K562 (cell line): ENCODE results near the gene TARS2. TPM values are rescaled to one million over a fixed set of nuclear protein-coding genes. Genes with fewer than 3 reads are reported as not detected.

ENCODE experiments used
- ATF1 ChIP-seq, 2 experiments: fragments of 450-650 bp in 1 of 2; IDR thresholded peaks; 2 replicates each; pipeline ENCODE4 v1.6.1; 2016; ENCODE audit warnings: missing compliant biosample characterization in 1 of 2, missing genetic modification characterization in 1 of 2
- BCOR ChIP-seq: fragments of 450-650 bp; IDR thresholded peaks from 2 replicates; pipeline ENCODE4 v1.6.1; 2016
- CTBP1 ChIP-seq: fragments of 450-650 bp; IDR thresholded peaks from 2 replicates; pipeline ENCODE4 v1.6.1; 2016; ENCODE audit warnings: borderline replicate concordance
- CXXC5 ChIP-seq: fragments of 250-450 bp; sonication (Bioruptor Pico); IDR thresholded peaks from 2 replicates; pipeline ENCODE4 v1.8.0; 2022; ENCODE audit warnings: inconsistent platforms, mild to moderate bottlenecking, moderate library complexity
- ELK1 ChIP-seq: sonication (generic); formaldehyde crosslinking; IDR thresholded peaks from 2 replicates; pipeline ENCODE4 v1.8.1; 2022; ENCODE audit warnings: missing genetic modification reagents
- ESRRA ChIP-seq: fragments of 450-650 bp; IDR thresholded peaks from 2 replicates; pipeline ENCODE4 v1.6.1; 2014; ENCODE audit warnings: low read depth, mild to moderate bottlenecking, moderate library complexity, borderline replicate concordance
- ETV6 ChIP-seq, 3 experiments: fragments of 150-350 bp in 1 of 3; sonication (generic) in 1 of 3; formaldehyde crosslinking in 1 of 3; IDR thresholded peaks; 2 replicates each; pipeline versions ENCODE4 v1.6.1 to v1.8.0; 2014 to 2022; ENCODE audit warnings: borderline replicate concordance in 2 of 3, low read depth in 2 of 3, antibody characterized with exemption in 1 of 3, low read length in 1 of 3, mild to moderate bottlenecking in 1 of 3, missing genetic modification reagents in 1 of 3
- EZH2 ChIP-seq: IDR thresholded peaks from 2 replicates; pipeline ENCODE4 v1.6.1; 2012; ENCODE audit warnings: low read depth, mild to moderate bottlenecking, inconsistent platforms, low read length, borderline replicate concordance
- FOXM1 ChIP-seq, 2 experiments: fragments of 450-650 bp in 1 of 2; sonication (generic) in 1 of 2; formaldehyde crosslinking in 1 of 2; IDR thresholded peaks; 2 replicates each; pipeline versions ENCODE4 v1.6.1 to v1.9.0; 2017 to 2022; ENCODE audit warnings: low read depth in 2 of 2, mild to moderate bottlenecking in 2 of 2, missing genetic modification reagents in 1 of 2, moderate library complexity in 1 of 2
- HDAC3 ChIP-seq: fragments of 450-650 bp; IDR thresholded peaks from 2 replicates; pipeline ENCODE4 v1.6.1; 2018; ENCODE audit warnings: borderline replicate concordance, mild to moderate bottlenecking, moderate library complexity; ENCODE audit not compliant: partially characterized antibody
- MECOM ChIP-seq: fragments of 250-450 bp; sonication (Bioruptor Pico); IDR thresholded peaks from 2 replicates; pipeline ENCODE4 v1.8.0; 2022; ENCODE audit warnings: inconsistent platforms
- MTA1 ChIP-seq: fragments of 450-650 bp; IDR thresholded peaks from 2 replicates; pipeline ENCODE4 v1.6.1; 2017; ENCODE audit warnings: borderline replicate concordance
- MXI1 ChIP-seq: IDR thresholded peaks from 2 replicates; pipeline ENCODE4 v1.6.1; 2011; ENCODE audit warnings: low read depth, mild to moderate bottlenecking, improper control_type of control experiment, low read length
- NFE2 ChIP-seq: IDR thresholded peaks from 2 replicates; pipeline ENCODE4 v1.6.1; 2014; ENCODE audit warnings: antibody characterized with exemption, low read depth
- PML ChIP-seq: IDR thresholded peaks from 2 replicates; pipeline ENCODE4 v1.6.1; 2012; ENCODE audit warnings: low read length, inconsistent platforms
- RCOR1 ChIP-seq, 2 experiments: IDR thresholded peaks; 2 replicates each; pipeline ENCODE4 v1.6.1; 2012; ENCODE audit warnings: low read depth in 2 of 2, low read length in 2 of 2, borderline replicate concordance in 1 of 2, improper control_type of control experiment in 1 of 2
- SNRNP70 ChIP-seq: fragments of 200-400 bp; formaldehyde crosslinking; optimal IDR thresholded peaks from 2 replicates; pipeline ENCODE3; 2017; ENCODE audit warnings: low read depth, low read length
- TAF15 ChIP-seq: fragments of 200-400 bp; formaldehyde crosslinking; IDR thresholded peaks from 2 replicates; pipeline ENCODE4 v1.6.1; 2017; ENCODE audit warnings: mild to moderate bottlenecking, low read depth, low read length, moderate library complexity
- TBP ChIP-seq: optimal IDR thresholded peaks from 2 replicates; pipeline ENCODE3; 2011; ENCODE audit warnings: low read depth, low read length, improper control_type of control experiment
- TCF3 ChIP-seq: sonication (generic); formaldehyde crosslinking; IDR thresholded peaks from 2 replicates; pipeline ENCODE4 v1.4.0; 2020; ENCODE audit warnings: mild to moderate bottlenecking, missing genetic modification reagents
- TOE1 ChIP-seq, 2 experiments: fragments of 450-650 bp in 1 of 2; sonication (generic) in 1 of 2; formaldehyde crosslinking in 1 of 2; IDR thresholded peaks; 2 replicates each; pipeline versions ENCODE4 v1.7.1 to v1.8.0; 2016 to 2022; ENCODE audit warnings: borderline replicate concordance in 2 of 2, mild to moderate bottlenecking in 2 of 2, antibody characterized with exemption in 1 of 2, inconsistent platforms in 1 of 2, low read depth in 1 of 2, missing genetic modification reagents in 1 of 2, moderate library complexity in 1 of 2
- XRCC3 ChIP-seq: fragments of 450-650 bp; IDR thresholded peaks from 2 replicates; pipeline ENCODE4 v1.6.1; 2017; ENCODE audit warnings: mild to moderate bottlenecking, moderate library complexity
- ZBED1 ChIP-seq: IDR thresholded peaks from 2 replicates; pipeline ENCODE4 v1.6.1; 2014
- polyA plus RNA-seq, 8 experiments: library from polyadenylated mRNA; depleted of rRNA in 4 of 8; stranded (reverse) in 5 of 8; unstranded in 3 of 8; fragments of >200 nt; fragmentation: Nextera tagmentation in 2 of 8; fragmentation: Illumina TruSeq in 1 of 8; extraction: Ambion mirVana in 2 of 8; extraction: Trizol in 1 of 8; gene quantifications; 2 replicates each; pipeline versions ENCODE4 v1.2.1 to v1.2.3, GENCODE V29; 2011 to 2014; ENCODE audit warnings: inconsistent platforms in 1 of 8, missing spikeins in 1 of 8
- total RNA-seq, 7 experiments: library from RNA; depleted of rRNA in 6 of 7; stranded (reverse); fragments of >200 nt in 6 of 7; fragmentation: Illumina TruSeq in 2 of 7; extraction: Trizol in 2 of 7; gene quantifications; 2 replicates each; pipeline versions ENCODE4 v1.2.1 to v1.2.3, GENCODE V29; 2011 to 2021; ENCODE audit warnings: low replicate concordance in 1 of 7
- TF ChIP-seq, protein P1 (sequence below), 2 experiments: fragments of 150-350 bp in 1 of 2; IDR thresholded peaks; 2 replicates each; pipeline ENCODE4 v1.6.1; 2012 to 2016; ENCODE audit warnings: low read depth in 2 of 2, low read length in 2 of 2, mild to moderate bottlenecking in 1 of 2, moderate library complexity in 1 of 2

TARS2 gene
- total and polyA plus RNA-seq, 9 of the 15 experiments (the other 6 are each of a cell fraction or from before 2014, with no cell fraction given) = 17.0 to 64.2 (median 39.4) TPM

GRCh38 chr1:150545486-150546032 is 58.3 kb downstream of the TARS2 start (continued):
- 0 out of 4 replicates have a peak, but pooled peaks of 1 of the 2 experiments have one; percentile 39 for TF ChIP-seq ETV6 (IDR thresholded peaks at IDR 0.05; ENCODE audit: borderline replicate concordance in 1 of 2, low read depth in 2 of 2, low read length in 1 of 2)
- no peak for TF ChIP-seq ETV6 (CRISPR knock-in tag; IDR thresholded peaks at IDR 0.05; ENCODE audit: borderline replicate concordance)
- TF ChIP-seq HDAC3 = peak; percentile 96
- TF ChIP-seq TOE1 (IDR thresholded peaks at IDR 0.05; ENCODE audit: borderline replicate concordance) = peak; percentile 68
- no peak for TF ChIP-seq TOE1 (CRISPR knock-in tag; IDR thresholded peaks at IDR 0.05; ENCODE audit: borderline replicate concordance, low read depth)
- TF ChIP-seq CTBP1 = peak; percentile 99
- TF ChIP-seq ESRRA = peak; percentile 95
- TF ChIP-seq BCOR = peak; percentile 48; the same call in 1 of the 2 replicates
- TF ChIP-seq ZBED1 = 0 out of 2 replicates have a peak, but pooled peaks have one; percentile 40
- TF ChIP-seq TBP = peak; percentile 50
- no peak for TF ChIP-seq TAF15
- TF ChIP-seq, protein P1, sequence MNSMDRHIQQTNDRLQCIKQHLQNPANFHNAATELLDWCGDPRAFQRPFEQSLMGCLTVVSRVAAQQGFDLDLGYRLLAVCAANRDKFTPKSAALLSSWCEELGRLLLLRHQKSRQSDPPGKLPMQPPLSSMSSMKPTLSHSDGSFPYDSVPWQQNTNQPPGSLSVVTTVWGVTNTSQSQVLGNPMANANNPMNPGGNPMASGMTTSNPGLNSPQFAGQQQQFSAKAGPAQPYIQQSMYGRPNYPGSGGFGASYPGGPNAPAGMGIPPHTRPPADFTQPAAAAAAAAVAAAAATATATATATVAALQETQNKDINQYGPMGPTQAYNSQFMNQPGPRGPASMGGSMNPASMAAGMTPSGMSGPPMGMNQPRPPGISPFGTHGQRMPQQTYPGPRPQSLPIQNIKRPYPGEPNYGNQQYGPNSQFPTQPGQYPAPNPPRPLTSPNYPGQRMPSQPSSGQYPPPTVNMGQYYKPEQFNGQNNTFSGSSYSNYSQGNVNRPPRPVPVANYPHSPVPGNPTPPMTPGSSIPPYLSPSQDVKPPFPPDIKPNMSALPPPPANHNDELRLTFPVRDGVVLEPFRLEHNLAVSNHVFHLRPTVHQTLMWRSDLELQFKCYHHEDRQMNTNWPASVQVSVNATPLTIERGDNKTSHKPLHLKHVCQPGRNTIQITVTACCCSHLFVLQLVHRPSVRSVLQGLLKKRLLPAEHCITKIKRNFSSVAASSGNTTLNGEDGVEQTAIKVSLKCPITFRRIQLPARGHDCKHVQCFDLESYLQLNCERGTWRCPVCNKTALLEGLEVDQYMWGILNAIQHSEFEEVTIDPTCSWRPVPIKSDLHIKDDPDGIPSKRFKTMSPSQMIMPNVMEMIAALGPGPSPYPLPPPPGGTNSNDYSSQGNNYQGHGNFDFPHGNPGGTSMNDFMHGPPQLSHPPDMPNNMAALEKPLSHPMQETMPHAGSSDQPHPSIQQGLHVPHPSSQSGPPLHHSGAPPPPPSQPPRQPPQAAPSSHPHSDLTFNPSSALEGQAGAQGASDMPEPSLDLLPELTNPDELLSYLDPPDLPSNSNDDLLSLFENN (IDR thresholded peaks at IDR 0.05; ENCODE audit: low read depth in 2 of 2, low read length in 2 of 2) = peak in 1 of 2 experiments; percentile 97; a peak in 2 of 4 replicates
- peak; percentile 46; the same call in 1 of the 2 replicates for TF ChIP-seq CXXC5 (CRISPR knock-in tag)
- peak; percentile 87 for TF ChIP-seq MTA1
- TF ChIP-seq RCOR1 (IDR thresholded peaks at IDR 0.05; ENCODE audit: borderline replicate concordance in 1 of 2, low read depth in 2 of 2, low read length in 2 of 2) = peak; percentile 85 to 91; a peak in 3 of 4 replicates
- TF ChIP-seq ATF1 (CRISPR knock-in tag; IDR thresholded peaks at IDR 0.05) = no peak
- TF ChIP-seq ATF1 (tag; IDR thresholded peaks at IDR 0.05) = peak; percentile 77
- TF ChIP-seq FOXM1 (IDR thresholded peaks at IDR 0.05; ENCODE audit: low read depth) = peak; percentile 93
- no peak for TF ChIP-seq FOXM1 (CRISPR knock-in tag; IDR thresholded peaks at IDR 0.05; ENCODE audit: low read depth)
- peak; percentile 42; the same call in 1 of the 2 replicates for TF ChIP-seq MXI1
- TF ChIP-seq TCF3 = peak; percentile 98
- TF ChIP-seq PML = peak; percentile 98
- TF ChIP-seq NFE2 = peak; percentile 69
- TF ChIP-seq XRCC3 = no peak
- peak; percentile 89; the same call in 1 of the 2 replicates for TF ChIP-seq MECOM (CRISPR knock-in tag)
- TF ChIP-seq ELK1 = no peak
- TF ChIP-seq EZH2 = no peak
- TF ChIP-seq SNRNP70 = no peak
